IPS-20b (cell line): Measurements from ENCODE around the gene PRKCD.

Experiments
- H3K27ac ChIP-seq: one replicate; pipeline ENCODE4 v1.5.1; 2013; ENCODE audit warnings: low read length
- H3K27me3 ChIP-seq: 2 replicates; pipeline ENCODE4 v1.6.1; 2013; ENCODE audit warnings: mild to moderate bottlenecking, low read length, inconsistent platforms; ENCODE audit not compliant: insufficient read depth
- H3K36me3 ChIP-seq: 2 replicates; pipeline ENCODE4 v1.6.1; 2013; ENCODE audit warnings: low read depth, mild to moderate bottlenecking, inconsistent platforms, low read length, moderate library complexity; ENCODE audit not compliant: insufficient read depth
- H3K4me1 ChIP-seq: 2 replicates; pipeline ENCODE4 v1.6.1; 2013; ENCODE audit warnings: mild to moderate bottlenecking, control low read depth, inconsistent platforms, low read length, moderate library complexity; ENCODE audit not compliant: insufficient read depth
- H3K4me3 ChIP-seq: 2 replicates; pipeline ENCODE4 v1.5.1; 2013; ENCODE audit warnings: mild to moderate bottlenecking, low read length, inconsistent platforms
- H3K9ac ChIP-seq: 2 replicates; pipeline ENCODE4 v1.6.1; 2013; ENCODE audit warnings: low read depth, mild to moderate bottlenecking, inconsistent platforms, low read length, moderate library complexity
- H3K9me3 ChIP-seq: 2 replicates; pipeline ENCODE4 v1.6.1; 2013; ENCODE audit warnings: mild to moderate bottlenecking, low read depth, low read length, inconsistent platforms; ENCODE audit not compliant: insufficient read depth

Gene PRKCD

DNA sequence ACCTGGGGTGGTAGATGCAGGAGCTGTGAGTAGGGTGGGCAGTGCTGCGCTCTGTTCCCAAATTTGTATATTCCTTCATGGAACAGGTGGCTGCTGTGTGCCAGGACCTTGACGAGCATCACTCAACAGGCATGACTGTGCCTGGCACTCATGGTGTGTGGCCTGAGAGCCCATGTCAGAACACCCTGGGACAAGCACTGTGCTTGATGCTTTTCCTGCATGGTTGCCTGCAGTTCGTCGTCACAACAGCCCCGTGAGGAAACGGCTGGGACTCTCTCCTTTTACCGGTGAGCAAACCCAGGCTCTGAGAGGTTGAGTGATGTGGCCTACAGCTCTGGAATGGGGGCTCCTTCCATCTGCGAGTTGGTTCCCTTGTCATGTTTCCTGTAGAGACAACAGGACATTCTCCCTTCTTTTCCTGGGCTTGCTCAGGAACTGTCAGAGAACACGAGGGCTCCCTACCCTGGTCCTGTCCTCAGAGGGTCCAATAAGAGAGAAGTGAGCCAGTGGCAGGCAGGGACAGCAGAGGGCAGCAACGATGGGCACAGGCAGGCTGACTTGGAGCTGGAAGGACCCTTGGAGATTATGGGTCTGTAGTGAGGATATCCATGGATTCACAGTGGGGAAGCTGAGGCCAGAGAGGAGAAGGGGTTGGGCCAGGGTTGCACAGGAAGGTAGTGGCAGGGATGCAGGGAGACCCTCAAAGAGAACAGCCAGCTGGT, 37.4 kb downstream of the PRKCD start:
- no peak overlapping the region for H3K9ac ChIP-seq
- peaks cover 3% of the 10 kb centered on the region; the same call in 1 of the 2 replicates for H3K4me1 ChIP-seq
- 0 out of 2 replicates have a peak, but pooled peaks cover 4% of the 10 kb centered on the region for H3K27me3 ChIP-seq
- H3K9me3 ChIP-seq: no peaks in the 10 kb centered on the region
- H3K27ac ChIP-seq: no peak overlapping the region
- H3K4me3 ChIP-seq: no peak overlapping the region
- no peaks in the 10 kb centered on the region for H3K36me3 ChIP-seq

DNA sequence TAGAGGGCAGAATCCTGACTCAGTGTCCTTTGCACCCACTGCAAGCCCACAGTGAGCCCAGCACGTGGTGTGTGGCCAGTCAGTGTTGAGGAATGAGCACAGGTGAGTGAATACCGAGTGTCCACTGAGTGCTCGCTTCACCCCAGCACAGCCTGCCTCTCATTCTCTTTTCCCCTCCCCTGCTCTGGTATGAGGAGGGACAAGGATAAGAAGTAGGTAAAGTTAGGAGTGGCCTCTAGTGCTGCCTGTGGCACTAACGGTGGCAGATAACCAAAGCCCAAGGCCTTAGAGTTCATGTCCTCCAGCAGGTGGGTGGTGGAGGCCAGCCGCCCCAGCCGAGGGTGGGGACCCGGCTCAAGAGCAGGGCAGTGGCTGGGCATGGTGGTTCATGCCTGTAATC, 38.0 kb downstream of the PRKCD start:
- H3K36me3 ChIP-seq: no peaks in the 10 kb centered on the region
- 0 out of 2 replicates have a peak, but pooled peaks cover 4% of the 10 kb centered on the region for H3K27me3 ChIP-seq
- no peak overlapping the region for H3K9ac ChIP-seq
- no peaks in the 10 kb centered on the region for H3K9me3 ChIP-seq
- H3K4me3 ChIP-seq: no peak overlapping the region
- peaks cover 3% of the 10 kb centered on the region; the same call in 1 of the 2 replicates for H3K4me1 ChIP-seq
- H3K27ac ChIP-seq: no peak overlapping the region

DNA sequence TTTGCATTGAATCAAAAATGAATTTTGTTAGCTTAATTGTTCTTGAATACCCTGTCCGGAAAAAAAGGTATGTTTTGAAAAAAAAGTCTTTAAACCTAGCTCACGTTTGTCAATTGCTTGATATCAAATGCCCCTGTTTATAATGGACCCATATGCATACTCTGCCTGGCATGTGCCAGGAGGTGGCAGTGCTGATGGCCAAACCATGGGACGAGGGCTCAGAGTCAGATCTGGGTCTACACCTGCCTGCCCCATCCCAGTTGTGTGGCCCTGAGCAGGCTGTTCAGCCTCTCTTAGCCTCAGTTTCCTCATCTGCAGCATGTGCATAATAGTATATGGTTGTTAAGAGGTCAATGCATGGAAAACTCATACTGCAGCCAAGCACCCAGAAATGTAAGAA, 38.8 kb downstream of the PRKCD start:
- Histone ChIP-seq H3K4me1 (no peaks in the 10 kb centered on the region; the same call in 1 of the 2 replicates), H3K36me3 (no peaks in the 10 kb centered on the region), H3K9ac (no peak overlapping the region), H3K27me3 (0 out of 2 replicates have a peak, but pooled peaks cover 4% of the 10 kb centered on the region), H3K27ac (no peak overlapping the region), H3K9me3 (no peaks in the 10 kb centered on the region), H3K4me3 (no peak overlapping the region)

DNA sequence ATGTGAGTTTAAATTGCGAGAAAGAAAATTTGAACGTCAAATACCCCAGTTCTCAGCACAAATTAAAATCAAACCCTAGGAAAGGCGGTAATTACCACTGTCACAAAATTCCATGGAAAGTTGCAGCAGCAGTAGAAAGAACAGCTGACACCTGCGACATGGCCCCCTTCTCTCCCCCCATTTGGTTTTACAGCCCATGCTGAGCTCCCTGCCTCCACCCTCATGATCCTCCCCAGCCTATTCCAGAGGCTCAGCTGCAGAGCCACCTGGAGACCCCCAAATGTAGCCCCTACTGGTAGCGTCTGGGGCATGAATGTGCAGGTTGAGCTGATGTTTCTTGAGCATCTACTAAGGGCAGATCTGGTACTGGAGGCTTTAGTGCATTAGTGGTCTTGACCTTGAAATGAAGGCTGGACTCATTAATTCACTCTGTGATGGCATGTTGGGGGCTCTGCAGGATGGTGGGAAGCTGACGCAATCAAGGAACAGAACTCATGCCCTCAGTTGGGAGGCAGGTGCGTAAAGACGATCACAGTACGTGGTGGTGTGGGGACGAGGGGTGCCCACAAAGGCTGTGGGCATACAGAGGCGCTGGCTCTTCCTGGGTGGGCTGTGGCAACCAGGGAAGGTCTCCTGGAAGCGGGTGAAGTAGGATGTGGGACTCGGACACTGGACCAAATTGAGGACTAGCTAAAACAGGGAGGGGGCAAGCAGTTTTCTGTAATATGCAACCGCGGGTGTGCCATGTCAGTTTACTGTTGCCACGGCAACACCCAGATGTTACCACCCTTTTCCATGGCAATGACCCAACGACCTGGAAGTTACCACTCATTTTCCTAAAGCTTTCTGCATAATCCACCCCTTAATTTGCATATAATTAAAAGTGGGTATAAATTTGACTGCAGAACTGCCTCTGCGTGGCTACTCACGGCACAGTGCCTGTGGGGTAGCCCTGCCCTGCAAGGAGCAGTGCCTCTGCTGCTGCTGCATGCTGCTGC, 39.8 kb downstream of the PRKCD start:
- Histone ChIP-seq H3K9ac (no peak overlapping the region), H3K4me3 (no peak overlapping the region), H3K4me1 (no peaks in the 10 kb centered on the region; the same call in 1 of the 2 replicates), H3K27ac (no peak overlapping the region), H3K9me3 (no peaks in the 10 kb centered on the region), H3K27me3 (no peaks in the 10 kb centered on the region), H3K36me3 (no peaks in the 10 kb centered on the region)

DNA sequence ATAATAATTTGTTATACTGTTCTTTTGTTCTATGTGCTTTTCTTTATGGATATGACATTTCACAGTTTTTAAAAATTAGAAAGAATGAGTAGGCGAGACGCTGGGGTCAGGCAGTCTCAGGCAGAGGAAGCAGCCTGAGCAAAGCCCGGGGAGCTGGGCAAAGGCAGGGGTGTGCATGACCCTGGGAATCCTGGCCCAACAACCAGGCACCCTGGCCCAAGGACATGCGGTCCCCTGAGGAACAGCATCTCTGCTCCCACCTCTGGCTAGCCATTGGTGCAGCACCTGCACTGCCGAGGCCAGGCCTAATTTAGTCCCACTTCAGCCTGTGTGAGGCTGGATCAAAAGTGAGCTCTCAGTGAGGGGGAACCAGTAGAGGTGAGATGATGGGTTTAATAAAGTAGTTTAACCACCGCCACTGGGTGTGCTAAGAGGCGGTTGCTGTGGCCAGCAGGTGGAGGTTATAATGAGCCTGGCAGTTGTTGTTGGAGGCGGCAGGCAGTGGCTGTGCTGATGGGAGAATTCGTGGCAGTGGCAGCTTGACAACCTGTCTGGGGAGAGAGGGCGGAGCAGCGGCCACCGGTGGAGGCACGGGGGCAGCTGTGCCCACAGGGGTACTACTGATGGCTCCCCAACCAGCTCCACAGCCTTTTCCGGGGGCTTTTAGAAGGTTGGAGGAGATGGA, 41.5 kb downstream of the PRKCD start:
- H3K4me1 ChIP-seq: no peaks in the 10 kb centered on the region
- H3K27me3 ChIP-seq: no peaks in the 10 kb centered on the region
- H3K9ac ChIP-seq: no peak overlapping the region
- no peak overlapping the region for H3K27ac ChIP-seq
- no peaks in the 10 kb centered on the region for H3K36me3 ChIP-seq
- no peaks in the 10 kb centered on the region for H3K9me3 ChIP-seq
- no peak overlapping the region for H3K4me3 ChIP-seq

DNA sequence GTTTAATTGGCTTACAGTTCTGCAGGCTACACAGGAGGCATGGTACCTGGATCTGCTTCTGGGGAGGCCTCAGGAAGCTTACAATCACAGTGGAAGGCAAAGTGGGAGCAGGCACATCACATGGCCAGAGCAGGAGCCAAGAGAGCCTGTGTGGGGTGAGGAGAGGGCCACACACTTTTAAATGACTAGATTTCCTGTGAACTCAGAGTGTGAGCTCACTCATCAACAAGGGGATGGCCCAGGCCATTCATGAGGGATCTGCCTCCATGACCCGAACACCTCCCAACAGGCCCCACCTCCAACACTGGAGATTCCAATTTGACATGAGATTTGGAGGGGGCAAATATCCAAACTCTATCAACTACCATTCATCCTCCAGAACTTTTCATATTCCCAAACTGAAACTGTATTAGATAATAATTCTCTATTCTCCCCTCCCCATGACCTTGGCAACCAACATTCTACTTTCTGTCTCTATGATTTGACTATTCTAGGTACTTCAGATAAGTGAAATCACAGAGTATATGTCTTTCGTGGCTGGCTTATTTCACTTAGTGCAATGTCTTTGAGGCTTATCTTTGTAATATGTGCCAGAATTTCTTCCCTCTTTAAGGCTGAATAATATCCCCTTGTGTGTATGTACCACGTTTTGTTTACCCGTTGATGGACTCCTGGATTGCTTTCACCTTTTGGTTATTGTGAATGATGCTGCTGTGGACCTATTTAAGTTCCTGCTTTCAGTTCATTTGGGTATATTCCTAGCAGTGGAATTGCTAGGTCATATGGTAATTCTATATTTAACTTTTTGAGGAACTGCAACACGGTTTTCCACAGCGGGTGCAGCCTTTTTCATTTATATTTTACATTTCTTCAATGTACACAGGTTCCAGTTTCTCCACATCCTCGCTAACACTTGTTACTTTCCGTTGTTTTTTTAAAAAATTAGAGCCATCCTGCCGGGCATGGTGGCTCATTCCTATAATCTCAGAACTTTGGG, 51.0 kb downstream of the PRKCD start:
- H3K27ac ChIP-seq: no peak overlapping the region
- H3K9ac ChIP-seq: no peak overlapping the region
- no peaks in the 10 kb centered on the region for H3K36me3 ChIP-seq

DNA sequence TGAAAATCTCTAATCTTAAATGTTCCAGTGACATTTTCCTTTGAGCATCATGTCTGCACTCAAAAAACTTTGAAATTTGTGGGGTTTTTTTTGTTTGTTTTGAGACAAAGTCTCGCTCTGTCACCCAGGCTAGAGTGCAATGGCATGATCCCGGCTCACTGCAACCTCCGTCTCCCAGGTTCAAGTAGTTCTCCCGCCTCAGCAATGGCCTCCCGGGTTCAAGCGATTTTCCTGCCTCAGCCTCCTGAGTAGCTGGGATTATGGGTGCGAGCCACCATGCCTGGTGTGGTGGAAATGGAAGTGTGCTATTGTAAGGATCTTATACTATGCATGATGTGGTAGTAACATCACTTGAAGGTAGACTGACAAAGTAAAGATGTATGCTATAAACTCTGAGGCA, 52.3 kb downstream of the PRKCD start:
- Histone ChIP-seq H3K9me3 (no peaks in the 10 kb centered on the region; the same call in 1 of the 2 replicates), H3K27me3 (no peaks in the 10 kb centered on the region), H3K9ac (no peak overlapping the region), H3K36me3 (no peaks in the 10 kb centered on the region), H3K4me1 (no peaks in the 10 kb centered on the region), H3K4me3 (no peak overlapping the region), H3K27ac (no peak overlapping the region)

More for the DNA sequence above, 51.0 kb downstream of the PRKCD start:
- no peaks in the 10 kb centered on the region; the same call in 1 of the 2 replicates for H3K9me3 ChIP-seq
- no peak overlapping the region for H3K4me3 ChIP-seq
- H3K27me3 ChIP-seq: no peaks in the 10 kb centered on the region
- no peaks in the 10 kb centered on the region for H3K4me1 ChIP-seq

DNA sequence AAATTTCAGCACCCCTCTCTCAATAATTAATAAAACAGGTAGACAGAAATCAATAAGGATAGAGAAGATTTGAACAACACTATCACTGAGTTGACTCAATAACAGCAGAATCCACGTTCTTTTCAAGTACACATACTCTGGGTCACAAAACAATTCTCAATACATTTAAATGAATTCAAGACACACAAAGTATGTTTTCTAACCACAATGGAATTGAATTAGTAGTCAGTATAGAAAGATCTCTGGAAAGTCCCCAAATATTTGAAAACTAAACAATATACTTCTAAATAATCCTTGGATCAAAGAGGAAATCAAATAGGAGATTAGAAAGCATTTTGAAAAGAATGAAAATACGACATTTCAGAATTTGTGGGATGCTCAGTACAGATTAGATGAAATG, 54.8 kb downstream of the PRKCD start:
- no peaks in the 10 kb centered on the region for H3K36me3 ChIP-seq
- H3K4me3 ChIP-seq: no peak overlapping the region
- no peaks in the 10 kb centered on the region for H3K27me3 ChIP-seq
- no peak overlapping the region for H3K9ac ChIP-seq
- no peaks in the 10 kb centered on the region for H3K4me1 ChIP-seq
- H3K9me3 ChIP-seq: no peaks in the 10 kb centered on the region
- H3K27ac ChIP-seq: no peak overlapping the region

DNA sequence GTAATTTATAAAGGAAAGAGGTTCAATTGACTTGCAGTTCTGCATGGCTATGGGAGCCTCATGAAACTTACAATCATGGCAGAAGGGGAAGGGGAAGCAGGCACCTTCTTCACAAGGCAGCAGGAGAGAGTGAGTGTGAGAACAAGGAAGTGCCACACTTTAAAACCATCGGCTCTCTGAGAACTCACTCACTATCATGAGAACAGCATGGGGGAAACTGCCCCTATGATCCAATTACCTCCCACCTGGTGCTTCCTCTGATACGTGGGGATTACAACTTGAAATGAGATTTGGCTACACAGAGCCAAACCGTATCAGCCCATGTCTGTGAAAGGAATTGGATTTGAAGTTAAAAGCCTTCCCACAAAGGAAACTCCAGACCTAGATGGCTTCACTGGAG, 55.7 kb downstream of the PRKCD start:
- no peaks in the 10 kb centered on the region for H3K4me1 ChIP-seq
- H3K27me3 ChIP-seq: no peaks in the 10 kb centered on the region
- no peaks in the 10 kb centered on the region for H3K9me3 ChIP-seq
- H3K9ac ChIP-seq: no peak overlapping the region
- H3K36me3 ChIP-seq: no peaks in the 10 kb centered on the region
- no peak overlapping the region for H3K27ac ChIP-seq
- H3K4me3 ChIP-seq: no peak overlapping the region

DNA sequence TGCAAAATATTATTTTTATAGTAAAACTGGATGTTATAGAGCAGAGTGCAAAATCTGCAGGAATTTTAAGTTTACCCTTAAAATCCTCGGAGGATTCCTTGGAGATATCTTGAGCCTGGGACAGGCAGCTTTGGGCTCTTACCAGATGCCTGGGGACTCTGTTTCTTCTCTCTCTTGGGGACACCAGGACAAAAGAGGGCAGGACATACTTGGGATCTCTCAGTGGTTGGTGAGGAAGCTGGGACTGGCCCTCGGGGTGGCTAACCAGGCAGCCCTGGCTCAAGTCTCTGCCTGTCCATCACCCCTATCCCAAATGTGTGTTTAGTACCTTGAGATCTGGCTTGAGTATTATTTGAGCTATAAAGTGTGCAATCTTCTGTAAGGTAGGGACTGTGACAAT, 56.2 kb downstream of the PRKCD start:
- Histone ChIP-seq H3K4me1 (no peaks in the 10 kb centered on the region), H3K9me3 (no peaks in the 10 kb centered on the region), H3K27ac (no peak overlapping the region), H3K9ac (no peak overlapping the region), H3K36me3 (no peaks in the 10 kb centered on the region), H3K4me3 (no peak overlapping the region), H3K27me3 (no peaks in the 10 kb centered on the region)
